Activated B cell treated with CpG ODN at 0.5 μM for 24 hours (primary cell): ENCODE data around the gene METTL25. TPM values are rescaled to one million over a fixed set of nuclear protein-coding genes. Genes with fewer than 3 reads are reported as not detected.

Source experiments
- ATAC-seq: fragments of 200-7000 bp; cut with Tn5 transposase; one replicate; pipeline ENCODE4 v1.10.0; 2021; ENCODE audit warnings: low read depth, mild to moderate bottlenecking, moderate library complexity
- CTCF ChIA-PET: fragments of 350-600 bp; sonication (Branson Sonifier 250); formaldehyde crosslinking; loops from one replicate; lab custom pipeline; 2021; ENCODE audit warnings: antibody characterized with exemption; lab: Charles Lee
- POLR2A ChIA-PET: fragments of 350-600 bp; sonication (Branson Sonifier 250); formaldehyde crosslinking; loops from one replicate; lab custom pipeline; 2021; ENCODE audit warnings: antibody characterized with exemption; lab: Charles Lee
- DNase-seq: peaks from one replicate; pipeline ENCODE4 v3.0.0; 2022
- H3K27ac Mint-ChIP-seq: one replicate; pipeline ENCODE4 v1.8.0; 2020; ENCODE audit warnings: mixed read lengths
- H3K27me3 Mint-ChIP-seq: one replicate; pipeline ENCODE4 v1.8.0; 2021; ENCODE audit warnings: mixed read lengths
- H3K36me3 Mint-ChIP-seq: one replicate; pipeline ENCODE4 v1.8.0; 2021; ENCODE audit warnings: low read depth, mixed read lengths
- H3K4me1 Mint-ChIP-seq: one replicate; pipeline ENCODE4 v1.8.0; 2021; ENCODE audit warnings: mixed read lengths
- H3K4me3 Mint-ChIP-seq: one replicate; pipeline ENCODE4 v1.8.0; 2020; ENCODE audit warnings: mild to moderate bottlenecking, mixed read lengths
- H3K9me3 Mint-ChIP-seq: one replicate; pipeline ENCODE4 v1.8.0; 2020; ENCODE audit warnings: mixed read lengths
- CTCF ChIP-seq: fragments of 200-600 bp; IDR thresholded peaks from one replicate; pipeline ENCODE4 v1.8.0; 2022; ENCODE audit warnings: antibody characterized with exemption, mild to moderate bottlenecking
- intact Hi-C: fragments of 100-400 bp; cut with micrococcal nuclease; formaldehyde crosslinking; loops from one replicate; pipeline ENCODE4 v1.15.1; 2024
- total RNA-seq: library from RNA; stranded (reverse); gene quantifications from 2 replicates; pipeline ENCODE4 v1.2.3, GENCODE V29; 2022

The METTL25 gene
- total RNA-seq, 1 donor from 2014 or later, result 17.1 TPM

GRCh38 chr12:82425241-82425640, 66.9 kb downstream of the METTL25 start:
- Mint-ChIP-seq H3K4me1 (no peaks in the 10 kb centered on the region), H3K4me3 (no peak overlapping the region), H3K27ac (no peak overlapping the region), H3K9me3 (no peaks in the 10 kb centered on the region), H3K27me3 (no peaks in the 10 kb centered on the region), H3K36me3 (peaks cover 1% of the 10 kb centered on the region)
- no peak for ATAC-seq
- DNase-seq, result no peak
- no peak for TF ChIP-seq CTCF
- POLR2A ChIA-PET, result no interaction called here
- intact Hi-C loops, result no loop called here
- CTCF ChIA-PET, result no interaction called here

- no peaks in the 10 kb centered on the region for H3K9me3 Mint-ChIP-seq
- no peak overlapping the region for H3K27ac Mint-ChIP-seq
- no peaks in the 10 kb centered on the region for H3K27me3 Mint-ChIP-seq
- DNase-seq, result no peak
- H3K36me3 Mint-ChIP-seq, result peaks cover 2% of the 10 kb centered on the region
- intact Hi-C loops, result no loop called here
- no peak for TF ChIP-seq CTCF
- ChIA-PET POLR2A (no interaction called here), CTCF (no interaction called here)
- no peak for ATAC-seq
- H3K4me1 Mint-ChIP-seq, result no peaks in the 10 kb centered on the region
- no peak overlapping the region for H3K4me3 Mint-ChIP-seq
Measured at GRCh38 chr12:82426081-82426480, 67.8 kb downstream of the METTL25 start.

GRCh38 chr12:82426586-82426985, 68.3 kb downstream of the METTL25 start:
- Mint-ChIP-seq H3K36me3 (peaks cover 3% of the 10 kb centered on the region), H3K4me1 (no peaks in the 10 kb centered on the region), H3K9me3 (no peaks in the 10 kb centered on the region), H3K27me3 (no peaks in the 10 kb centered on the region), H3K27ac (no peak overlapping the region), H3K4me3 (no peak overlapping the region)
- DNase-seq, result no peak
- POLR2A ChIA-PET, result no interaction called here
- no peak for ATAC-seq
- CTCF ChIA-PET, result no interaction called here
- intact Hi-C loops, result no loop called here
- no peak for TF ChIP-seq CTCF

DNA sequence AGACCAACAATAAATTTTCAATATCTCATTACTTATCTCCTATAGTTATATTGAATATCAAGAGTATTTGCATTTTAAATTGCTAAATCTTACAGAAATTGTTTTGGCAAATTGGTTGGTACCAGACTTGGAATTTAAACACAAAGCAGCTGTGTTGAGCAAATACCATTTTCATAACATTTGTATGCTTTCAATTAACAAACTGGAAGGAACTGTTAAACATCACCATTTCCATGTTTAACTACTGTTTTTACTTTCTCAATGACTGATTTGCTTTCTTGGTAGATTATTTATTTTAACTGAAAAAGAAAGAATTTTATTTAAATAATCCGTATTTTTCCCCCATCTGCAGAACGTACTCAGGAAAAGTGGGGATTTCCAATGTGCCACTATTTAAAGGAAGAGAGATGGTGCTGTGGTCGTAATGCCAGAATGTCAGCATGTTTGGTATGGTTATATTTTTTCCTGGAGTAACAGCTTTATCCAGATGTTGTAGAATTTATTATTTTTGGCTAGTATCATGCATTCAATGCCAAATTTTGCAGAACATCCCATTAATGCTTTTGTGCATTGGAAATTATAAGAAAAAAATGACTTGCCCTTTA, 72.3 kb downstream of the METTL25 start:
- ChIA-PET CTCF (no interaction called here), POLR2A (no interaction called here)
- DNase-seq (no peak), ATAC-seq (no peak)
- Mint-ChIP-seq H3K4me3 (no peak overlapping the region), H3K4me1 (no peaks in the 10 kb centered on the region), H3K36me3 (peaks cover 4% of the 10 kb centered on the region), H3K27ac (no peak overlapping the region), H3K27me3 (no peaks in the 10 kb centered on the region), H3K9me3 (no peaks in the 10 kb centered on the region)
- intact Hi-C loops, result no loop called here
- TF ChIP-seq CTCF, result no peak

GRCh38 chr12:82434392-82434911, 76.1 kb downstream of the METTL25 start:
- ATAC-seq (no peak), DNase-seq (no peak)
- Mint-ChIP-seq H3K27ac (no peak overlapping the region), H3K4me3 (no peak overlapping the region), H3K4me1 (no peaks in the 10 kb centered on the region), H3K9me3 (no peaks in the 10 kb centered on the region), H3K27me3 (no peaks in the 10 kb centered on the region), H3K36me3 (peaks cover 18% of the 10 kb centered on the region)
- intact Hi-C loops, result no loop called here
- CTCF ChIA-PET, result no interaction called here
- no peak for TF ChIP-seq CTCF
- POLR2A ChIA-PET, result no interaction called here
